ENCODE measurements around the gene RGS6.

DNA sequence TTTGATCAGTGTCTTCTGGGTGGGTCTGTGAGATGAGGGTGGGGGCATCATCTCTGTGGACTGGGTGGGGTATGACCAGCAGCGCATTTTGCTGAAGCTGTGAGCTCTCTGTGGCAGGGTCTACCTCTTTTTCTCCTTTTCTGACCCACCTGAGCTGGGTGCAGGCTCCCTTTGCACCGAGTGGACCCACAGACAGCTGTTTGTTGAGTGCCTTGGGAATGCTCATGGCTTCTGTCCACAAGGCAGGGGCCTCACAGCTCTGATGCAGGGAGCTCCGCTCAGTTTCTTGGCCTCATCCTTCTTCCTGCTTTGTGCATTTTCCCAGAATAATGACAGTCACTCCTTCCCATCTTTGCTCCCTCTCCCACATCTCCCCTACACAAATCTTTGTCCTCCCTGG lies 581.1 kb downstream of the RGS6 start:
- TF ChIP-seq, protein P1, sequence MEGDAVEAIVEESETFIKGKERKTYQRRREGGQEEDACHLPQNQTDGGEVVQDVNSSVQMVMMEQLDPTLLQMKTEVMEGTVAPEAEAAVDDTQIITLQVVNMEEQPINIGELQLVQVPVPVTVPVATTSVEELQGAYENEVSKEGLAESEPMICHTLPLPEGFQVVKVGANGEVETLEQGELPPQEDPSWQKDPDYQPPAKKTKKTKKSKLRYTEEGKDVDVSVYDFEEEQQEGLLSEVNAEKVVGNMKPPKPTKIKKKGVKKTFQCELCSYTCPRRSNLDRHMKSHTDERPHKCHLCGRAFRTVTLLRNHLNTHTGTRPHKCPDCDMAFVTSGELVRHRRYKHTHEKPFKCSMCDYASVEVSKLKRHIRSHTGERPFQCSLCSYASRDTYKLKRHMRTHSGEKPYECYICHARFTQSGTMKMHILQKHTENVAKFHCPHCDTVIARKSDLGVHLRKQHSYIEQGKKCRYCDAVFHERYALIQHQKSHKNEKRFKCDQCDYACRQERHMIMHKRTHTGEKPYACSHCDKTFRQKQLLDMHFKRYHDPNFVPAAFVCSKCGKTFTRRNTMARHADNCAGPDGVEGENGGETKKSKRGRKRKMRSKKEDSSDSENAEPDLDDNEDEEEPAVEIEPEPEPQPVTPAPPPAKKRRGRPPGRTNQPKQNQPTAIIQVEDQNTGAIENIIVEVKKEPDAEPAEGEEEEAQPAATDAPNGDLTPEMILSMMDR (conservative IDR thresholded peaks at IDR 0.05) = no peak
- TF ChIP-seq ZFX (IDR thresholded peaks at IDR 0.05) = no peak
